Putamen (tissue), 1 donor: ENCODE measurements around the gene COL4A2.

Experiments
- DNase-seq: peaks from one replicate; pipeline ENCODE4 v3.0.0-alpha.2; 2016; ENCODE audit warnings: low spot score

The COL4A2 gene

DNA sequence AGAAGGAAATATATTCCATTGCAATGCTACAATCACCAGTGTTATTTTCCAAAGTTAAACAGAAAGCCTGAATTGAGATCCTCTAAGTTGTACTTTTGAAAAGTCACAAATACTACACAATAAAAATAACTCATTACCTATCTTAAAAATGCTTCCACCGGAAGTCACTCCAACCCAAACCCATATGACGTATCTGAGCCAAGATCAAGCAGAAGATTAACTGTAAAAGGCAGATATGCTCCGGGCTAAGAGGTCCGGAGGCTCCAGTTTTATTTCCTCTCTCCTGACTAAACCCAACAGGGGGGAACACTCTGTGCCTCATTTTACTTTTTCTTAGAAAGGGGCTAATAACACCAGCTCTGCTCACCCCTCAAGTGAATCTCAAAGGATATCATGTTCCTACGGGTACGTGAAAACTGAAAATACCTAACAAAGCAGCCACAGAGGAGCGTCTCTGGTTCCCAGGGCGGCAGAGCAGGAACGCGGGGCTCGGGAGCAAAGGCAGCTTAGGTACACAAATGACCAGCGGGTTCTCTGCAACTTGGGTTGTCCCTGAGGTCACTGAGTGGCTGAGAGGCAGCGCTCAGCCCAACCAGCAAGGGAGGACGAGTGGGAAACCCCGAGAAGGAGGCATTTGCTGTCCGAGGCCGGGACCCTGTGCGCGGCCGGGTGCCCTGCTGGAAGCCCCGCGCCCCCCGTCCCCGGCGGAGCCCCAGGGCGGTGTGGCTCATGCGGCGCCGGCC is 253.7 kb downstream of the COL4A2 start:
- DNase-seq, result no peak

DNA sequence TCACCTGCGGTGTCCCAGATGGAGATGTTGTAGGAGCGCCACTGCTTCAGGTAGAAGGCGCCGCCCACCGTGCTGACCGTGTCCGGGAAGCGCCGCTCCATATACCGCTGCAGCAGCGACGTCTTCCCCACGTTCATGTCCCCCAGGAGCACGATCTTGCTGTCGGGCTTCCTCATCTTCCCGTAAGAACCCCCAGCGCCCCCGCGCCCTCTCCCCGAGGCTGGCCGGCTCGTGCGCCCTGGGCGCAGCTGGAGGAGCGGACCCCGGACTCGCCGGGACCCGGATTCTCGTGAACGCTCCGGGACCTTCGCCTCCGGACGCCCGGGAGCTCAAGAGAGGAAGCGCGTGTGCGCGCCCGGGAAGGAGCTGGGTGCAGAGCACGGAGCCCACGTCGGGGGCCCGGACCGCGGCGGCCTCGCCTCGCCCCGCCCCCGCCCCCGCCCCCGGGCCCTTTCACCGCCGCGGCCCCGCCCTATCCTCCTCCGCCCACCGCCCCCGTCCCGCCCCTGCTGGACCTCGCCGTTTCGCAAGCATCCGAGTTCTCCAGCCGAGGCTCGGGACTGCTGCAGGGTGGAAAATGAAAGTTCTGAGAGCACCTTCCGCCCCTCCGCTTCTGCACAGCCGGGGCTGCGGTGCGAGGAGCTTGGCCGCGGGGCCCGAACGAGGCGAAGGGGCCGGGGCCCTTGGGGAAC is 254.4 kb downstream of the COL4A2 start, which contains the start of gene RAB20:
TSS of gene RAB20 (minus strand) at position 379 of the 692 bp plus-strand sequence. CDS start at position 176, 203 bp downstream.
- DNase-seq, result peak; percentile 33

GRCh38 chr13:110562036-110562597 is 255.0 kb downstream of the COL4A2 start:
- no peak for DNase-seq
